ENCODE results near the gene TBXAS1.
"Not testable (repeated sequence)": the region's sequence is repeated elsewhere in the genome, so short reads cannot be mapped to it uniquely, and the experiment has no call there.

TBXAS1 gene

GRCh38 chr7:139900326-139900725 is 71.3 kb downstream of the TBXAS1 start:
- no peak for TF ChIP-seq Cebpa-rat (IDR thresholded peaks at IDR 0.05)
- Histone ChIP-seq H3K27me3 (no peaks in the 10 kb centered on the region), H3K4me1 (peaks cover 8 to 40% (median 21%) of the 10 kb centered on the region in 10 experiments), H3K4me2 (peak overlapping the region in 3 of 11 experiments; percentile 13 to 41 (median 26); a peak in 2 of 22 replicates), H3K9me3 (replicated peaks in 1 of 11) (peaks cover 14 to 36% (median 21%) of the 10 kb centered on the region in 11 experiments), H3K9ac (no peak overlapping the region), H3K4me3 (no peak overlapping the region), H4K20me1 (peaks cover 0 to 21% (median 0%) of the 10 kb centered on the region in 11 experiments; a peak in 2 of 22 replicates), H3K27ac (no peak overlapping the region), H3K36me3 (peaks cover 0 to 27% (median 0%) of the 10 kb centered on the region in 11 experiments; a peak in 3 of 22 replicates)

DNA sequence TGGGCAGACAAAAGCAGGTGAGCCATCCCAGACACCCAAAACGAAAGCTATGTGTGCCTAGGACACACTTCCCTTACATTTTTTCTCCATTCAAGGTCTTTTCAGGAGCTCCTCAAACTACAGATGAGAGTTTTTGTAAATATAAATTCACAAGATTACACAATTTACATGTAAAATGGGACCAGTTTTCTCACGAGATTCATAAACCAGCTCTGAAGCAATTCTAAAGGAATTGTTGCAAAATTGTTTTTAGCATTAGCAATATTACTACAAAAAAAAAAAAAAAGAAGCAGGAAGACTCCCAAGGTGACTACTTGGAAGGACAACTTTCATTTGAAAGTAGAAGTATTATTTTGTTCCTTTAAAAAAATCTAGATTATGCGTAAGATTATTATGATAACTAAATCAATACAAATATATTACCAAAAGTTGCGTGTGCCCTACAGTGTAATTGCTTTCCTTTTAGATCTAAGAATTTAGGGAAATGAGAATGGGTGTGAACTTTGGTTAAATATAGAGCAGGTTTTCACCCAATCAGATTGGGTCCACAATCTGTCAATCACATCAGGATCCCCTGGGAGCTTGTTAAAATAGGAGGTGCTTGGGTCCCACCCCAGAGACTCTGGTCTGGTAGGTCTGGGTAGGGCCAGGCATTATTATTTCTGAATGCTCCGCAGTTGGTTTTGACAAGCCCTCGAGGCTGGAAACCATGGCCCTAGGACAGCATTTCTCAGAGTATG is 72.2 kb downstream of the TBXAS1 start:
- H4K20me1 ChIP-seq = peaks cover 0 to 30% (median 0%) of the 10 kb centered on the region in 11 experiments; a peak in 2 of 22 replicates
- no peak overlapping the region for H3K4me3 ChIP-seq
- H3K9ac ChIP-seq = no peak overlapping the region
- H3K4me1 ChIP-seq = peaks cover 8 to 38% (median 20%) of the 10 kb centered on the region in 10 experiments
- TF ChIP-seq Cebpa-rat (IDR thresholded peaks at IDR 0.05) = no peak
- peak overlapping the region in 2 of 11 experiments; percentile 23 to 34; a peak in 2 of 22 replicates for H3K27ac ChIP-seq
- H3K9me3 ChIP-seq (replicated peaks in 1 of 11) = peaks cover 17 to 40% (median 24%) of the 10 kb centered on the region in 11 experiments
- no peaks in the 10 kb centered on the region for H3K27me3 ChIP-seq
- peaks cover 0 to 33% (median under 1%) of the 10 kb centered on the region in 11 experiments; a peak in 7 of 22 replicates for H3K36me3 ChIP-seq
- H3K4me2 ChIP-seq = peak overlapping the region in 6 of 11 experiments; percentile 17 to 61 (median 53); a peak in 11 of 22 replicates

DNA sequence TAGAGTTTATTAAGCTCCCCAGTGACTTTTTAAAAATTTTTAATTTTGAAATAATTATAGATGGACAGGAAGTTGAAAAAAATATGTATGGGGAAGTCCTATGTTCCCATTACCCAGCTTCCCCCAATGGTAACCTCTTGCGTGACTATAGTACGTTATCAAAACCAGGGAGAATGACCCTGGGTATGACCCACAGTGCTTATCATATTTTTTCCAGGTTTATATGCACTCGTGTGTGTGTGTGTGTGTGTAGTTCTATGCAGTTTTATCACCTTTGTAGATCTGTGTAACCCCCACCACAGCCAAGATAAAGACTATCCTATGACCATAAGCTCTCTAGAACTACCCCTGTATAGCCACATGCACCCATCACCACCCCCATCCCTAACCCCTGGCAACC is 72.8 kb downstream of the TBXAS1 start:
- H3K4me3 ChIP-seq = no peak overlapping the region
- peaks cover 0 to 32% (median 0%) of the 10 kb centered on the region in 11 experiments; a peak in 2 of 22 replicates for H4K20me1 ChIP-seq
- no peak overlapping the region for H3K9ac ChIP-seq
- H3K4me2 ChIP-seq = peak overlapping the region in 5 of 11 experiments; percentile 41 to 61 (median 53); a peak in 9 of 22 replicates
- no peak for TF ChIP-seq Cebpa-rat (IDR thresholded peaks at IDR 0.05)
- peaks cover 0 to 40% (median 5%) of the 10 kb centered on the region in 11 experiments; a peak in 7 of 22 replicates for H3K36me3 ChIP-seq
- peaks cover 8 to 38% (median 20%) of the 10 kb centered on the region in 10 experiments for H3K4me1 ChIP-seq
- peak overlapping the region in 2 of 11 experiments; percentile 23 to 34; a peak in 1 of 22 replicates for H3K27ac ChIP-seq
- no peaks in the 10 kb centered on the region for H3K27me3 ChIP-seq
- H3K9me3 ChIP-seq (replicated peaks in 1 of 11) = peaks cover 21 to 47% (median 29%) of the 10 kb centered on the region in 11 experiments

DNA sequence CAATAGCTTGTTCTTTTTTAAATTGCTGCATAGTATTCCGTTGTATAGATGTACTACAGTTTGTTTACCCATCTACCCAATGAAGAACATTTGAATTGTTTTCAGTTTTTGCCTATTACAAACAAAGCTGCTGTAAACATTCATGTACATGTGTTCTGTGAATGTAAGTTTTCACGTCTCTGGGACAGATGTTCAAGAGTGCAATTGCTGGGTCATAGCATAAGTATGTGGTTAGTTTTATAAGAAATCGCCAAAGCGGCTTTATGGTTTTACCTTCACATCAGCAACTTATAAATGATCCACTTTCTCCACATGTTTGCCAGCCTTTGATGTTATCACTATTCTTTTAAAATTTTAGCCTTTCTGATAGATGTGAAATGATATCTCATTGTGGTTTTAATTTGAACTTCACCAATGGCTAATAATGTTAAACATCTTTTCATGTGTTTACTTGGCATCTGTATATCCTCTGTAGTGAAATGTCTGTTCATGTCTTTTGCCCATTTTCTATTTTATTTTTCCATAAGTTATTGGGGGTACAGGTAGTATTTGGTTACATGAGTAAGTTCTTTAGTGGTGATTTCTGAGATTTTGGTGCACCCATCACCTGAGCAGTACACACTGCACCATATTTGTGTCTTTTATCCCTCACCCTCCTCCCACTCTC is 73.5 kb downstream of the TBXAS1 start:
- no peak overlapping the region for H3K4me3 ChIP-seq
- H3K4me1 ChIP-seq = peaks cover 8 to 35% (median 20%) of the 10 kb centered on the region in 10 experiments
- H3K4me2 ChIP-seq = no peak overlapping the region
- no peak overlapping the region for H3K27ac ChIP-seq
- H3K9me3 ChIP-seq (replicated peaks in 1 of 11) = peaks cover 23 to 53% (median 34%) of the 10 kb centered on the region in 11 experiments
- peaks cover 0 to 44% (median 5%) of the 10 kb centered on the region in 11 experiments; a peak in 7 of 22 replicates for H3K36me3 ChIP-seq
- H3K9ac ChIP-seq = no peak overlapping the region
- peaks cover 0 to 30% (median 0%) of the 10 kb centered on the region in 11 experiments; a peak in 2 of 22 replicates for H4K20me1 ChIP-seq
- no peaks in the 10 kb centered on the region for H3K27me3 ChIP-seq
- no peak for TF ChIP-seq Cebpa-rat (IDR thresholded peaks at IDR 0.05)

DNA sequence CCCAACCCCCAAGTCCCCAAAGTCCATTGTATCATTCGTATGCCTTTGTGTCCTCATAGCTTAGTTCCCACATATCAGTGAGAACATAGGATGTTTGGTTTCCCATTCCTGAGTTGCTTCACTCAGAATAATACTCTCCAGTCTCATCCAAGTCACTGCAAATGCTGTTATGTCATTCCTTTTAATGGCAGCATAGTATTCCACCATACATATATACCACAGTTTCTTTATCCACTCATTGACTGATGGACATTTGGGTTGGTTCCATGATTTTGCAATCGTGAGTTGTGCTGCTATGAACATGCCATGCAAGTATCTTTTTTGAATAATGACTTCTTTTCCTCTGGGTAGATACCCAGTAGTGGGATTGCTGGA is 74.0 kb downstream of the TBXAS1 start:
- H3K27me3 ChIP-seq, H3K9ac ChIP-seq, H3K27ac ChIP-seq, H3K4me3 ChIP-seq, H3K4me2 ChIP-seq: not testable (repeated sequence)
- H3K36me3 ChIP-seq = peaks cover 0 to 44% (median 5%) of the 10 kb centered on the region in 11 experiments; a peak in 7 of 22 replicates
- H3K9me3 ChIP-seq (replicated peaks in 1 of 11) = peaks cover 23 to 53% (median 34%) of the 10 kb centered on the region in 11 experiments
- H3K4me1 ChIP-seq = peaks cover 8 to 35% (median 20%) of the 10 kb centered on the region in 10 experiments
- H4K20me1 ChIP-seq = peaks cover 0 to 28% (median 0%) of the 10 kb centered on the region in 11 experiments; a peak in 2 of 22 replicates

DNA sequence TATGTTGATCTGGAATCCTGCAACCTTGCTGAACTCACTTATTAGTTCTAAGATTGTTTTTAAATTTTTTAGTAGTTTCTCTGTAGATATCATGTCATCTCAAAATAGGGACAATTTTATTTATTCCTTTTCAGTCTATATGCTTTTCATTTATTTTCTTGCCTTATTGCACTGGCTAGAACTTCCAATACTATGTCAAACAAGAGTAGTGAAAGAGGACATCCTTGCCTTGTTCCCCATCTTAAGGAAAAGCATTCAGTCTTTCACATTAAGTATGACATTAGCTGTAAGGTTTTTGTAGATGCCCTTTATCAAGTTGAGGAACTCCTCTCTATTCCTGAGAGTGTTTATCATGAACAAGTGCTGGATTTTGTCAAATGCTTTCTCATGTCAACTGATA is 77.8 kb downstream of the TBXAS1 start:
- Histone ChIP-seq H3K4me1 (peaks cover 0 to 19% (median 6%) of the 10 kb centered on the region in 10 experiments; a peak in 12 of 20 replicates), H3K9me3 (replicated peaks in 1 of 11) (peaks cover 22 to 36% (median 31%) of the 10 kb centered on the region in 11 experiments), H4K20me1 (peaks cover 0 to 50% (median 0%) of the 10 kb centered on the region in 11 experiments; a peak in 2 of 22 replicates), H3K9ac (no peak overlapping the region), H3K4me2 (no peak overlapping the region), H3K27ac (no peak overlapping the region), H3K36me3 (peaks cover 0 to 55% (median 9%) of the 10 kb centered on the region in 11 experiments; a peak in 9 of 22 replicates), H3K4me3 (no peak overlapping the region), H3K27me3 (no peaks in the 10 kb centered on the region)
- no peak for TF ChIP-seq Cebpa-rat (IDR thresholded peaks at IDR 0.05)

DNA sequence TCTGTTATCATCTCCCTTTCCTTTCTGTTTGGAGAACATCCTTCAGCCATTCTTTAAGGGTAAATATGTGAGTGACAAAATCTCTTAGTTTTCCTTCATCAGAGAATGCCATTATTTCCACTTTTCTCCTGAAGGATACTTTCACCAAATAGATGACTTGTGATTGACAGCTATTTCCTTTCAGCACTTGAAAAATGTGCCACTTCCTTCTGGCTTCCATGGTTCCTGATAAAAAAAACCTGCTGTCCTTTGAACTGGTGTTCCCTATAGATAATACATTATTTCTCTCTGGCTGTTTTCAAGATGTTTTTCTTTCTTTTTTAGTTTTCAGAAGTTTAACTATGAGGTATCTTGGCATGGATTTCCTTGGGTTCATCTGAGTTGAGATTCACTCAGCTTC is 79.7 kb downstream of the TBXAS1 start:
- H3K36me3 ChIP-seq = peaks cover 0 to 60% (median 18%) of the 10 kb centered on the region in 11 experiments; a peak in 10 of 22 replicates
- peaks cover 0 to 21% (median 13%) of the 10 kb centered on the region in 10 experiments; a peak in 14 of 20 replicates for H3K4me1 ChIP-seq
- TF ChIP-seq Cebpa-rat (IDR thresholded peaks at IDR 0.05) = no peak
- H3K4me2 ChIP-seq = no peak overlapping the region
- no peaks in the 10 kb centered on the region for H3K27me3 ChIP-seq
- H3K27ac ChIP-seq = no peak overlapping the region
- no peak overlapping the region for H3K4me3 ChIP-seq
- H3K9me3 ChIP-seq (replicated peaks in 1 of 11) = peaks cover 8 to 20% (median 16%) of the 10 kb centered on the region in 11 experiments; a peak in 19 of 22 replicates
- H3K9ac ChIP-seq = no peak overlapping the region
- H4K20me1 ChIP-seq = peaks cover 0 to 50% (median 0%) of the 10 kb centered on the region in 11 experiments; a peak in 2 of 22 replicates

DNA sequence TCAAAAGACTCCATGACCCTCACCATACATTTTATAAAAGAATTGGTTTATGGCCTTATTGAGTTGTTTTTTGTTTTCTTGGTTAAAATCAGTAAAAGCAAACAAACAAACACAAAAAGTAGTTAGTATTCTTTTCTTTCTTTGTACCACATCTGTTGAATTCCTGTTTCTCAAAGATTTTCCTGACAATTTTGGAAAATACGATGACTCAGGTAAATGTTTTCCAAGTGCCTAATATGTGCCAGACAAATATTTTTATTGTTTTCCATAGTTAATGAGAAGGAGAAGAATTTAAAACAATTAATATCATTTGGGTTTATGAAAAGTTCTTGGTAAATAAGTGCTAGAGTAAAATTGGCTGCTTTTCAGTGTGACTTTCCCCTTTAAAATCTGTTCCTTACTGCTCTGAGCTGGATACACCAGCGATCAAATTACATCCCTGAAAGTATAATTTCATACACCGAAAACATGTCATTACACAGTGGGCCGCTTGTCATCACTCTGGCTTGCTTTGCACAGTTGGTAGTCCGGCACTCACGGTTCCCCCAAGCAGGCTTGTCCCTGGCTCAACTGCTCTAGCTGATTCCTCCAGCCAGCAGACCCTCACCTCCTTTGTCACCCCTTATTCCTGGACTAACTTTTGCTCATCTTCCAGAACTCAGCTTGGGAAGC is 80.5 kb downstream of the TBXAS1 start:
- Histone ChIP-seq H3K4me1 (peaks cover 0 to 28% (median 21%) of the 10 kb centered on the region in 10 experiments; a peak in 14 of 20 replicates), H4K20me1 (peaks cover 0 to 46% (median 0%) of the 10 kb centered on the region in 11 experiments; a peak in 2 of 22 replicates), H3K36me3 (peaks cover 0 to 68% (median 18%) of the 10 kb centered on the region in 11 experiments; a peak in 10 of 22 replicates), H3K9me3 (replicated peaks in 1 of 11) (peaks cover 4 to 20% (median 15%) of the 10 kb centered on the region in 11 experiments; a peak in 19 of 22 replicates), H3K27ac (no peak overlapping the region), H3K4me2 (no peak overlapping the region), H3K4me3 (no peak overlapping the region), H3K9ac (no peak overlapping the region), H3K27me3 (no peaks in the 10 kb centered on the region)
- TF ChIP-seq Cebpa-rat (IDR thresholded peaks at IDR 0.05) = no peak

Measured in BLaER1 treated with 17β-estradiol and CSF1 and Interleukin-3, amounts not matched to agents 10 nM and 100 nM (cell line).